Osteoblast (primary cell): ENCODE results near the gene NAV2. TPM values are rescaled to one million over a fixed set of nuclear protein-coding genes. Genes with fewer than 3 reads are reported as not detected.

Source experiments
- DNase-seq: peaks from one replicate; pipeline ENCODE4 v3.0.0; 2011; ENCODE audit warnings: low spot score, mixed read lengths; ENCODE audit not compliant: insufficient read length; ENCODE audit errors: missing footprints
- H2AFZ ChIP-seq: 2 replicates; pipeline ENCODE4 v1.6.0; 2011; ENCODE audit warnings: mild to moderate bottlenecking, low read length
- H3K27ac ChIP-seq: 2 replicates; pipeline ENCODE4 v1.5.1; 2011; ENCODE audit warnings: mild to moderate bottlenecking, low read depth, low read length, moderate library complexity
- H3K27me3 ChIP-seq: 2 replicates; pipeline ENCODE4 v1.6.0; 2012; ENCODE audit warnings: mild to moderate bottlenecking, control low read depth, inconsistent platforms, low read length, moderate library complexity; ENCODE audit not compliant: insufficient read depth
- H3K36me3 ChIP-seq: 2 replicates; pipeline ENCODE4 v1.5.1; 2011; ENCODE audit warnings: mild to moderate bottlenecking, low read length, control low read depth, moderate library complexity; ENCODE audit not compliant: insufficient read depth
- H3K4me1 ChIP-seq: 2 replicates; pipeline ENCODE4 v1.5.1; 2011; ENCODE audit warnings: mild to moderate bottlenecking, low read length, control low read depth, moderate library complexity; ENCODE audit not compliant: insufficient read depth
- H3K4me2 ChIP-seq: 2 replicates; pipeline ENCODE4 v1.6.0; 2011; ENCODE audit warnings: mild to moderate bottlenecking, low read length; ENCODE audit not compliant: insufficient read depth
- H3K4me3 ChIP-seq: fragments of 200-600 bp; sonication (generic); 3 replicates; pipeline ENCODE4 v1.5.1; 2012; ENCODE audit warnings: mild to moderate bottlenecking, low read length, inconsistent platforms; ENCODE audit not compliant: insufficient read depth
- H3K79me2 ChIP-seq: 2 replicates; pipeline ENCODE4 v1.6.0; 2012; ENCODE audit warnings: mild to moderate bottlenecking, low read length, control low read depth, inconsistent platforms; ENCODE audit not compliant: insufficient read depth
- H3K9me3 ChIP-seq: 2 replicates; pipeline ENCODE4 v1.5.1; 2011; ENCODE audit warnings: low read depth, low read length, control low read depth
- H4K20me1 ChIP-seq: 2 replicates; pipeline ENCODE4 v1.6.0; 2012; ENCODE audit warnings: mild to moderate bottlenecking, low read length, control low read depth; ENCODE audit not compliant: insufficient read depth
- total RNA-seq: library from RNA; depleted of rRNA; stranded (reverse); fragments of >200 nt; gene quantifications from 2 replicates; pipeline ENCODE4 v1.2.3, GENCODE V29; 2012
- TF ChIP-seq, protein P1 (sequence below): IDR thresholded peaks from 2 replicates; pipeline ENCODE4 v1.5.1; 2011; ENCODE audit warnings: mild to moderate bottlenecking, low read depth, low read length, moderate library complexity; ENCODE audit errors: extremely low read depth

The NAV2 gene
- total RNA-seq, 1 donor = 8.7 TPM

DNA sequence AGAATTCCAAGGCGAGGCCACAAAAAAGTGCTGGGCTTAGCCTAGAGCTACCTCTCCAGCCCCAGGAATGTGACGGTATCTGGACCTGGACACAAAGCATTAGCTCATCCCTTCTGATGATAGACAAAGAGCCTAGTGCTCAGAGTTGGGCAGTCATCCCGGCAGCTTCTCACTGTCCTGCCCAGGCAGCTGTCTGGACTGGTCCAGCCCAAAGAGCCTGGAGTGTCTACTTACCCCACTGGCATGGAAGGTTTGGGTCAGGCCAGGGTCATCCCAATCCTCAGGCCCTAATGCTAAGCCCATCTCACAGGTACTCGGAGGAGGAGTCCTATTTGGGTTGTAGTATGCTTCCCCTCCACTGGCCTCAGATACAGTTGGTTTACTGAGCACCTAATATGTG is 31.0 kb downstream of the NAV2 start:
- no peak for DNase-seq
- Histone ChIP-seq H3K27ac (no peak overlapping the region), H4K20me1 (peaks cover 25% of the 10 kb centered on the region), H3K79me2 (peaks cover 90% of the 10 kb centered on the region), H3K27me3 (no peaks in the 10 kb centered on the region), H2AFZ (no peak overlapping the region), H3K36me3 (peaks cover 12% of the 10 kb centered on the region), H3K4me1 (no peaks in the 10 kb centered on the region), H3K9me3 (no peaks in the 10 kb centered on the region), H3K4me3 (no peak overlapping the region), H3K4me2 (no peak overlapping the region)
- TF ChIP-seq, protein P1, sequence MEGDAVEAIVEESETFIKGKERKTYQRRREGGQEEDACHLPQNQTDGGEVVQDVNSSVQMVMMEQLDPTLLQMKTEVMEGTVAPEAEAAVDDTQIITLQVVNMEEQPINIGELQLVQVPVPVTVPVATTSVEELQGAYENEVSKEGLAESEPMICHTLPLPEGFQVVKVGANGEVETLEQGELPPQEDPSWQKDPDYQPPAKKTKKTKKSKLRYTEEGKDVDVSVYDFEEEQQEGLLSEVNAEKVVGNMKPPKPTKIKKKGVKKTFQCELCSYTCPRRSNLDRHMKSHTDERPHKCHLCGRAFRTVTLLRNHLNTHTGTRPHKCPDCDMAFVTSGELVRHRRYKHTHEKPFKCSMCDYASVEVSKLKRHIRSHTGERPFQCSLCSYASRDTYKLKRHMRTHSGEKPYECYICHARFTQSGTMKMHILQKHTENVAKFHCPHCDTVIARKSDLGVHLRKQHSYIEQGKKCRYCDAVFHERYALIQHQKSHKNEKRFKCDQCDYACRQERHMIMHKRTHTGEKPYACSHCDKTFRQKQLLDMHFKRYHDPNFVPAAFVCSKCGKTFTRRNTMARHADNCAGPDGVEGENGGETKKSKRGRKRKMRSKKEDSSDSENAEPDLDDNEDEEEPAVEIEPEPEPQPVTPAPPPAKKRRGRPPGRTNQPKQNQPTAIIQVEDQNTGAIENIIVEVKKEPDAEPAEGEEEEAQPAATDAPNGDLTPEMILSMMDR = no peak

DNA sequence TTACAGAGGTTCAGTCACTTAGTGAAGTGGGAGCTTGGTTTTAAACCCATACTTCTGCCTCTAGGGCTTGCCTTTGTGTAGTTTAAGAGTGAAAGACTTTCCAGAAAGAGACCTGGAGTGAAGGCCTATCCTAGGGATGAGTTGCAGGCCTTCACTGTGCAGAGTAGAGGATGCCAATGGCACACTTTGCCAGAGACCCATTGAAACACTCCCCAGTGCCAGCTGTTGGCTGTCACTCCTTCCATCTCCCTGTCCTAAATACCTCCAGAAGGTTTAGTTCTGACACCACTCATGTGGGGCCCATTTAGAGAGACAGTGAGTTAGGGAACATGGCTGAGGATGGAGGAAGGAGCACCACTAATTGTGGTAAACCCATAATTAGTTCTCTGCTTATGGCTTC is 31.5 kb downstream of the NAV2 start:
- Histone ChIP-seq H3K36me3 (peaks cover 12% of the 10 kb centered on the region), H3K27me3 (no peaks in the 10 kb centered on the region), H3K9me3 (no peaks in the 10 kb centered on the region), H3K27ac (no peak overlapping the region), H4K20me1 (peaks cover 25% of the 10 kb centered on the region), H3K4me2 (no peak overlapping the region), H3K79me2 (peaks cover 90% of the 10 kb centered on the region), H3K4me3 (no peak overlapping the region), H3K4me1 (no peaks in the 10 kb centered on the region), H2AFZ (no peak overlapping the region)
- TF ChIP-seq, protein P1 = no peak
- DNase-seq = no peak

DNA sequence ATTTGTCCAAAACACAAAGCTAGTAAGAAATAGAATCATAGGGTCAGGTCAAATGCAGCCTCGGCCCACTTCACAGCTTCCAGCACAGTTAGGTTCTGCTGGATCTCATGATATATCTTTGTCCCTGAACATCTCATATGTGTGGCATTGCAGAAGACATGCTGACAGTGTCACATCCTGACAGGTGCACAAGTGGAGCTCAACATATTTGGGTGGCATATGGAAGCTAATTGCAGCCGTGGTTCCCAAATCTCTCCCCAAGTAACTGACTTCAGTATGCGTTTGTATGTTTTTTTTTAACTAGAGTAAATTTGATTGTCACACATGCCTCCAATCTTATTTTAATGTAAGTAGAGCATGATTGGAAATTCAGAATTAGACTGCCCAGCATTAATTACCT is 33.4 kb downstream of the NAV2 start:
- Histone ChIP-seq H3K36me3 (peaks cover 12% of the 10 kb centered on the region), H3K9me3 (no peaks in the 10 kb centered on the region), H3K27me3 (no peaks in the 10 kb centered on the region), H2AFZ (no peak overlapping the region), H3K4me2 (no peak overlapping the region), H3K27ac (no peak overlapping the region), H4K20me1 (peaks cover 28% of the 10 kb centered on the region), H3K4me3 (no peak overlapping the region), H3K79me2 (peaks cover 94% of the 10 kb centered on the region), H3K4me1 (no peaks in the 10 kb centered on the region)
- TF ChIP-seq, protein P1 = no peak
- no peak for DNase-seq

DNA sequence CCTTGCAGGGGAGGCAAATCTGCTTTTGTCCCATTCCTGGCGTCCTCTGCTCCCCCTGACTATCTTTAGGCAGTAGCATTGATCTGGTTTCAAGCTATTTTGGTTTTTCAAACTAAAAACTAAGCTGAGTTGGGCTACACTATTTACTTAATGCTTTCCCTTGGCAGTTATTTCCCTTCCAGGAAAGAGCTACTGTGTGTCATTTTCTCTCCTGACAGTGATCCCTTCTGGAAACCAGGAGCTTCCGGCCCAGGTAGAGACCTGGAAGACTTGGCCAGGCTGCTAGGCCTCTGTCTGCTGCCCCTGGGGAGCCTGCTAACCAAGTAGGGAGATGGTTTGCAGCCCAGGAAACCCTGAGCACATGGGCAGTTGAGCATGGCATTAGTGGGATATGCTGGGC is 35.0 kb downstream of the NAV2 start:
- DNase-seq = no peak
- Histone ChIP-seq H4K20me1 (peaks cover 31% of the 10 kb centered on the region), H3K27ac (no peak overlapping the region), H3K27me3 (no peaks in the 10 kb centered on the region), H3K9me3 (no peaks in the 10 kb centered on the region), H3K4me3 (no peak overlapping the region), H3K4me1 (no peaks in the 10 kb centered on the region), H3K36me3 (peaks cover 12% of the 10 kb centered on the region), H2AFZ (no peak overlapping the region), H3K79me2 (peaks cover 96% of the 10 kb centered on the region), H3K4me2 (no peak overlapping the region)
- TF ChIP-seq, protein P1 = no peak
